Thyroid gland (tissue), 4 donors: ENCODE measurements around the gene MATN1.

ENCODE experiments used
- POLR2A ChIP-seq, 2 donors: fragments of 450-650 bp; IDR thresholded peaks; one replicate each; pipeline ENCODE4 v1.6.1; 2017; ENCODE audit warnings: antibody characterized with exemption in 2 of 2, mild to moderate bottlenecking in 2 of 2, moderate library complexity in 1 of 2
- TF ChIP-seq, protein P1 (sequence below), 6 experiments: fragments of 200-600 bp in 3 of 6; fragments of 450-650 bp in 3 of 6; sonication (generic) in 3 of 6; IDR thresholded peaks; one replicate each; pipeline ENCODE4 v1.5.1; 2016 to 2019; ENCODE audit warnings: antibody characterized with exemption in 6 of 6, mild to moderate bottlenecking in 2 of 6, inconsistent platforms in 1 of 6, moderate library complexity in 1 of 6

GRCh38 chr1:30771005-30771404 lies 47.6 kb upstream of the MATN1 start:
- TF ChIP-seq, protein P1, sequence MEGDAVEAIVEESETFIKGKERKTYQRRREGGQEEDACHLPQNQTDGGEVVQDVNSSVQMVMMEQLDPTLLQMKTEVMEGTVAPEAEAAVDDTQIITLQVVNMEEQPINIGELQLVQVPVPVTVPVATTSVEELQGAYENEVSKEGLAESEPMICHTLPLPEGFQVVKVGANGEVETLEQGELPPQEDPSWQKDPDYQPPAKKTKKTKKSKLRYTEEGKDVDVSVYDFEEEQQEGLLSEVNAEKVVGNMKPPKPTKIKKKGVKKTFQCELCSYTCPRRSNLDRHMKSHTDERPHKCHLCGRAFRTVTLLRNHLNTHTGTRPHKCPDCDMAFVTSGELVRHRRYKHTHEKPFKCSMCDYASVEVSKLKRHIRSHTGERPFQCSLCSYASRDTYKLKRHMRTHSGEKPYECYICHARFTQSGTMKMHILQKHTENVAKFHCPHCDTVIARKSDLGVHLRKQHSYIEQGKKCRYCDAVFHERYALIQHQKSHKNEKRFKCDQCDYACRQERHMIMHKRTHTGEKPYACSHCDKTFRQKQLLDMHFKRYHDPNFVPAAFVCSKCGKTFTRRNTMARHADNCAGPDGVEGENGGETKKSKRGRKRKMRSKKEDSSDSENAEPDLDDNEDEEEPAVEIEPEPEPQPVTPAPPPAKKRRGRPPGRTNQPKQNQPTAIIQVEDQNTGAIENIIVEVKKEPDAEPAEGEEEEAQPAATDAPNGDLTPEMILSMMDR (IDR thresholded peaks at IDR 0.05) = no peak
- no peak for TF ChIP-seq POLR2A (IDR thresholded peaks at IDR 0.05)
